Measurements from ENCODE around the gene ZNF516. TPM values are rescaled to one million over a fixed set of nuclear protein-coding genes. Genes with fewer than 3 reads are reported as not detected.
A peak's percentile ranks its signal among the peaks of the same experiment; 100 is the strongest.

ZNF516 gene
- total and polyA plus RNA-seq, 2 of the 13 experiments (the other 11 are each of a cell fraction or from before 2014, with no cell fraction given), result 16.6 to 18.7 TPM

DNA sequence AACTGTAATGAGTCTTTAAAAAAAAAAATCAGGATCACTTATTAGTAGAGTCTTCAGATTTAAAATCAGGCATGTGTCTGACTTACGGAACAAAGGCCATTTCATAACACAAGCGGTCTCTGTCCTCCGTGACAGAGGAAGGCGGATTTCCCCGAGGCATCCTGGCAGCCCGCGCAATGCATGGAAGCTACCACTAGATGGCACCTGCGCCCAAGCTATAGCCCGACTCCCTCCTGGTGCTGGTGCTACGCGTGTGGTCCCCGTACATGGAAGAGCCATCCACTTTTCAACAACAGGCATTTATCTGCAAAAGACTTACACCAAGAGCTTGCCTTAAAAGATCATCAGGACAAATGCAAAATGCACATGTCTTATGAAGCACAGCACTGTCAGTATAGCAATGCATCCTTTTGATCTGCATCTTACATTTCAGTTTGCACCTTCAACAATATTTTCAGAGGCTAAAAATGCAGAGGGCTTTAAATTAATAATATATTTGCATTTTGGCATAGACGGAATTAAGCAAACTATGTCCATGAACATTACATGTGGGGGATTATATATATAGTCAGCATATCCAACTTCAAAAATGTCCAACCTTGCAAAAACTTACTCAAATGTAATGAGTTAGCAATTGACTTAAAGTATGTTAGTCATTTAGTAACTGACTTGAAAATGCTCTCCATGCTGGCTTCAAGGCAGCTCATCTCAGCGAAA, 96.0 kb downstream of the ZNF516 start (continued):
- TF ChIP-seq, protein P1, sequence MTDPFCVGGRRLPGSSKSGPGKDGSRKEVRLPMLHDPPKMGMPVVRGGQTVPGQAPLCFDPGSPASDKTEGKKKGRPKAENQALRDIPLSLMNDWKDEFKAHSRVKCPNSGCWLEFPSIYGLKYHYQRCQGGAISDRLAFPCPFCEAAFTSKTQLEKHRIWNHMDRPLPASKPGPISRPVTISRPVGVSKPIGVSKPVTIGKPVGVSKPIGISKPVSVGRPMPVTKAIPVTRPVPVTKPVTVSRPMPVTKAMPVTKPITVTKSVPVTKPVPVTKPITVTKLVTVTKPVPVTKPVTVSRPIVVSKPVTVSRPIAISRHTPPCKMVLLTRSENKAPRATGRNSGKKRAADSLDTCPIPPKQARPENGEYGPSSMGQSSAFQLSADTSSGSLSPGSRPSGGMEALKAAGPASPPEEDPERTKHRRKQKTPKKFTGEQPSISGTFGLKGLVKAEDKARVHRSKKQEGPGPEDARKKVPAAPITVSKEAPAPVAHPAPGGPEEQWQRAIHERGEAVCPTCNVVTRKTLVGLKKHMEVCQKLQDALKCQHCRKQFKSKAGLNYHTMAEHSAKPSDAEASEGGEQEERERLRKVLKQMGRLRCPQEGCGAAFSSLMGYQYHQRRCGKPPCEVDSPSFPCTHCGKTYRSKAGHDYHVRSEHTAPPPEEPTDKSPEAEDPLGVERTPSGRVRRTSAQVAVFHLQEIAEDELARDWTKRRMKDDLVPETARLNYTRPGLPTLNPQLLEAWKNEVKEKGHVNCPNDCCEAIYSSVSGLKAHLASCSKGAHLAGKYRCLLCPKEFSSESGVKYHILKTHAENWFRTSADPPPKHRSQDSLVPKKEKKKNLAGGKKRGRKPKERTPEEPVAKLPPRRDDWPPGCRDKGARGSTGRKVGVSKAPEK (CRISPR knock-in tag; IDR thresholded peaks at IDR 0.05; ENCODE audit: borderline replicate concordance), result no peak
- TF ChIP-seq SRSF1 (optimal IDR thresholded peaks at IDR 0.05; ENCODE audit: low read depth, low read length) (no peak), RAD51 (IDR thresholded peaks at IDR 0.05; ENCODE audit: borderline replicate concordance) (no peak), SALL1 (CRISPR knock-in tag; IDR thresholded peaks at IDR 0.05) (peak; percentile 46; the same call in 1 of the 2 replicates), SYNCRIP (IDR thresholded peaks at IDR 0.05; ENCODE audit: insufficient read depth, low read depth, low read length) (no peak), MXI1 (IDR thresholded peaks at IDR 0.05; ENCODE audit: borderline replicate concordance, low read depth, low read length) (0 out of 3 replicates have a peak, but pooled peaks have one; percentile 28), ZNF879 (CRISPR knock-in tag; IDR thresholded peaks at IDR 0.05) (no peak), JARID2 (CRISPR knock-in tag; IDR thresholded peaks at IDR 0.05; ENCODE audit: insufficient replicate concordance) (peak; percentile 57), LCORL (IDR thresholded peaks at IDR 0.05) (no peak), LCORL (CRISPR knock-in tag; IDR thresholded peaks at IDR 0.05) (no peak), DNMT1 (CRISPR knock-in tag; IDR thresholded peaks at IDR 0.05) (no peak), ZNF567 (CRISPR knock-in tag; IDR thresholded peaks at IDR 0.05; ENCODE audit: borderline replicate concordance) (no peak), ISX (CRISPR knock-in tag; conservative IDR thresholded peaks at IDR 0.05) (no peak)
- TF ChIP-seq, protein P2, sequence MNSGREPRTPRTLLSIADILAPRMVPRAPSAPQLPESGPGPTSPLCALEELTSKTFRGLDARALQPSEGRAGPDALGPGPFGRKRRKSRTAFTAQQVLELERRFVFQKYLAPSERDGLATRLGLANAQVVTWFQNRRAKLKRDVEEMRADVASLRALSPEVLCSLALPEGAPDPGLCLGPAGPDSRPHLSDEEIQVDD (CRISPR knock-in tag; IDR thresholded peaks at IDR 0.05; ENCODE audit: borderline replicate concordance), result no peak
- TF ChIP-seq, protein P3, sequence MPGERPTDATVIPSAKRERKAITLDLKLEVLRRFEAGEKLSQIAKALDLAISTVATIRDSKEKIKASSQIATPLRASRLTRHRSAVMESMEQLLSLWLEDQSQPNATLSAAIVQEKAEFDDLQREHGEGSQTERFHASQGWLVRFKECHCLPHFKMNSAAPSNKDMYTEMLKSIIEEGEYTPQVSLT (CRISPR knock-in tag; IDR thresholded peaks at IDR 0.05; ENCODE audit: borderline replicate concordance, low read depth), result no peak
- TF ChIP-seq, protein P4, sequence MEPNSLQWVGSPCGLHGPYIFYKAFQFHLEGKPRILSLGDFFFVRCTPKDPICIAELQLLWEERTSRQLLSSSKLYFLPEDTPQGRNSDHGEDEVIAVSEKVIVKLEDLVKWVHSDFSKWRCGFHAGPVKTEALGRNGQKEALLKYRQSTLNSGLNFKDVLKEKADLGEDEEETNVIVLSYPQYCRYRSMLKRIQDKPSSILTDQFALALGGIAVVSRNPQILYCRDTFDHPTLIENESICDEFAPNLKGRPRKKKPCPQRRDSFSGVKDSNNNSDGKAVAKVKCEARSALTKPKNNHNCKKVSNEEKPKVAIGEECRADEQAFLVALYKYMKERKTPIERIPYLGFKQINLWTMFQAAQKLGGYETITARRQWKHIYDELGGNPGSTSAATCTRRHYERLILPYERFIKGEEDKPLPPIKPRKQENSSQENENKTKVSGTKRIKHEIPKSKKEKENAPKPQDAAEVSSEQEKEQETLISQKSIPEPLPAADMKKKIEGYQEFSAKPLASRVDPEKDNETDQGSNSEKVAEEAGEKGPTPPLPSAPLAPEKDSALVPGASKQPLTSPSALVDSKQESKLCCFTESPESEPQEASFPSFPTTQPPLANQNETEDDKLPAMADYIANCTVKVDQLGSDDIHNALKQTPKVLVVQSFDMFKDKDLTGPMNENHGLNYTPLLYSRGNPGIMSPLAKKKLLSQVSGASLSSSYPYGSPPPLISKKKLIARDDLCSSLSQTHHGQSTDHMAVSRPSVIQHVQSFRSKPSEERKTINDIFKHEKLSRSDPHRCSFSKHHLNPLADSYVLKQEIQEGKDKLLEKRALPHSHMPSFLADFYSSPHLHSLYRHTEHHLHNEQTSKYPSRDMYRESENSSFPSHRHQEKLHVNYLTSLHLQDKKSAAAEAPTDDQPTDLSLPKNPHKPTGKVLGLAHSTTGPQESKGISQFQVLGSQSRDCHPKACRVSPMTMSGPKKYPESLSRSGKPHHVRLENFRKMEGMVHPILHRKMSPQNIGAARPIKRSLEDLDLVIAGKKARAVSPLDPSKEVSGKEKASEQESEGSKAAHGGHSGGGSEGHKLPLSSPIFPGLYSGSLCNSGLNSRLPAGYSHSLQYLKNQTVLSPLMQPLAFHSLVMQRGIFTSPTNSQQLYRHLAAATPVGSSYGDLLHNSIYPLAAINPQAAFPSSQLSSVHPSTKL (CRISPR knock-in tag; IDR thresholded peaks at IDR 0.05), result peak; percentile 44; the same call in 1 of the 2 replicates
- TF ChIP-seq, protein P5, sequence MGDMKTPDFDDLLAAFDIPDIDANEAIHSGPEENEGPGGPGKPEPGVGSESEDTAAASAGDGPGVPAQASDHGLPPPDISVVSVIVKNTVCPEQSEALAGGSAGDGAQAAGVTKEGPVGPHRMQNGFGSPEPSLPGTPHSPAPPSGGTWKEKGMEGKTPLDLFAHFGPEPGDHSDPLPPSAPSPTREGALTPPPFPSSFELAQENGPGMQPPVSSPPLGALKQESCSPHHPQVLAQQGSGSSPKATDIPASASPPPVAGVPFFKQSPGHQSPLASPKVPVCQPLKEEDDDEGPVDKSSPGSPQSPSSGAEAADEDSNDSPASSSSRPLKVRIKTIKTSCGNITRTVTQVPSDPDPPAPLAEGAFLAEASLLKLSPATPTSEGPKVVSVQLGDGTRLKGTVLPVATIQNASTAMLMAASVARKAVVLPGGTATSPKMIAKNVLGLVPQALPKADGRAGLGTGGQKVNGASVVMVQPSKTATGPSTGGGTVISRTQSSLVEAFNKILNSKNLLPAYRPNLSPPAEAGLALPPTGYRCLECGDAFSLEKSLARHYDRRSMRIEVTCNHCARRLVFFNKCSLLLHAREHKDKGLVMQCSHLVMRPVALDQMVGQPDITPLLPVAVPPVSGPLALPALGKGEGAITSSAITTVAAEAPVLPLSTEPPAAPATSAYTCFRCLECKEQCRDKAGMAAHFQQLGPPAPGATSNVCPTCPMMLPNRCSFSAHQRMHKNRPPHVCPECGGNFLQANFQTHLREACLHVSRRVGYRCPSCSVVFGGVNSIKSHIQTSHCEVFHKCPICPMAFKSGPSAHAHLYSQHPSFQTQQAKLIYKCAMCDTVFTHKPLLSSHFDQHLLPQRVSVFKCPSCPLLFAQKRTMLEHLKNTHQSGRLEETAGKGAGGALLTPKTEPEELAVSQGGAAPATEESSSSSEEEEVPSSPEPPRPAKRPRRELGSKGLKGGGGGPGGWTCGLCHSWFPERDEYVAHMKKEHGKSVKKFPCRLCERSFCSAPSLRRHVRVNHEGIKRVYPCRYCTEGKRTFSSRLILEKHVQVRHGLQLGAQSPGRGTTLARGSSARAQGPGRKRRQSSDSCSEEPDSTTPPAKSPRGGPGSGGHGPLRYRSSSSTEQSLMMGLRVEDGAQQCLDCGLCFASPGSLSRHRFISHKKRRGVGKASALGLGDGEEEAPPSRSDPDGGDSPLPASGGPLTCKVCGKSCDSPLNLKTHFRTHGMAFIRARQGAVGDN (CRISPR knock-in tag; IDR thresholded peaks at IDR 0.05), result peak; percentile 45
